Renal cortical epithelial cell (primary cell): ENCODE results near the gene PPP1R3G. TPM values are rescaled to one million over a fixed set of nuclear protein-coding genes. Genes with fewer than 3 reads are reported as not detected.

Source experiments
- total RNA-seq: library from RNA; depleted of rRNA; stranded (reverse); fragments of >200 nt; gene quantifications from 2 replicates; pipeline ENCODE4 v1.2.3, GENCODE V29; 2014

PPP1R3G gene
- total RNA-seq, 1 donor from 2014 or later: 4.7 TPM

Other genes starting within 250 kb of the PPP1R3G start
- gene RPP40, start 81.3 kb upstream of the PPP1R3G start, total RNA-seq: 9.1 and 18.8 TPM in 2 replicates
- 17.1 and 27.4 TPM in 2 replicates for gene LYRM4, start 175.6 kb downstream of the PPP1R3G start, total RNA-seq
- 27.9 and 28.1 TPM in 2 replicates for gene FARS2, start 176.2 kb downstream of the PPP1R3G start, total RNA-seq